Activated naive CD4-positive, alpha-beta T cell treated with anti-CD3 and anti-CD28 coated beads, Interleukin-2, amount 50 U/mL, for 24 hours (primary cell): ENCODE measurements around the gene HEXD.

Source experiments
- H3K27ac Mint-ChIP-seq: one replicate; pipeline ENCODE4 v1.8.0; 2021; ENCODE audit warnings: mild to moderate bottlenecking, mixed read lengths
- H3K27me3 Mint-ChIP-seq: one replicate; pipeline ENCODE4 v1.8.0; 2021; ENCODE audit warnings: mixed read lengths
- H3K36me3 Mint-ChIP-seq: one replicate; pipeline ENCODE4 v1.8.0; 2021; ENCODE audit warnings: mixed read lengths
- H3K4me1 Mint-ChIP-seq: one replicate; pipeline ENCODE4 v1.8.0; 2021; ENCODE audit warnings: mixed read lengths
- H3K4me3 Mint-ChIP-seq: one replicate; pipeline ENCODE4 v1.8.0; 2021; ENCODE audit warnings: mild to moderate bottlenecking, mixed read lengths
- H3K9me3 Mint-ChIP-seq: one replicate; pipeline ENCODE4 v1.8.0; 2021; ENCODE audit warnings: mixed read lengths

The HEXD gene

GRCh38 chr17:82388223-82388921, 29.8 kb upstream of the HEXD start:
- no peaks in the 10 kb centered on the region for H3K9me3 Mint-ChIP-seq
- H3K4me3 Mint-ChIP-seq, result no peak overlapping the region
- H3K27me3 Mint-ChIP-seq, result peaks cover 3% of the 10 kb centered on the region

GRCh38 chr17:82388922-82389283, 29.2 kb upstream of the HEXD start:
- H3K4me1 Mint-ChIP-seq, result peaks cover 6% of the 10 kb centered on the region
- no peak overlapping the region for H3K4me3 Mint-ChIP-seq
- peaks cover 1% of the 10 kb centered on the region for H3K27me3 Mint-ChIP-seq
- H3K27ac Mint-ChIP-seq, result no peak overlapping the region
- no peaks in the 10 kb centered on the region for H3K9me3 Mint-ChIP-seq
- no peaks in the 10 kb centered on the region for H3K36me3 Mint-ChIP-seq

More at GRCh38 chr17:82388223-82388921, 29.8 kb upstream of the HEXD start:
- Mint-ChIP-seq H3K4me1 (peaks cover 6% of the 10 kb centered on the region), H3K27ac (no peak overlapping the region), H3K36me3 (no peaks in the 10 kb centered on the region)

DNA sequence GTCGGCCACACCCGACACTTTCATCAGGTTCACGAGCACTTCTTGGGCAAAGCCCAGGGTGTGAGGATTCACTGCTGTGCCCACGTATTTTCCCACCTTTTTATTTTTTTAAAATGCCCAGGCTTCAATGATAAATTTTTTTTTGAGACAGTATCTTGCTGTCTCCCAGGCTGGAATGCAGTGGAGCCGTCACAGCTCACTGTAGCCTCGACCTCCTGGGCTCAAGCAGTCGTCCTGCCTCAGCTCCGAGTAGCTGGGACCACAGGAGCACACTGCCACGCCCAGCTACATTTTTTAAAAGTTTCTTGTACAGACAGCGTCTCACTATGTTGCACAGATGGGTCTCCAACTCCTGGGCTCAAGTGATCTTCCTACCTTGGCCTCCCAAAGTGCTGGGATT, 28.8 kb upstream of the HEXD start:
- no peak overlapping the region for H3K27ac Mint-ChIP-seq
- H3K4me1 Mint-ChIP-seq, result peaks cover 6% of the 10 kb centered on the region
- H3K4me3 Mint-ChIP-seq, result no peak overlapping the region
- H3K27me3 Mint-ChIP-seq, result peaks cover 1% of the 10 kb centered on the region
- H3K9me3 Mint-ChIP-seq, result no peaks in the 10 kb centered on the region
- H3K36me3 Mint-ChIP-seq, result no peaks in the 10 kb centered on the region

- H3K36me3 Mint-ChIP-seq, result no peaks in the 10 kb centered on the region
- H3K4me3 Mint-ChIP-seq, result no peak overlapping the region
- peaks cover 1% of the 10 kb centered on the region for H3K27me3 Mint-ChIP-seq
- H3K9me3 Mint-ChIP-seq, result no peaks in the 10 kb centered on the region
- H3K4me1 Mint-ChIP-seq, result peaks cover 6% of the 10 kb centered on the region
- no peak overlapping the region for H3K27ac Mint-ChIP-seq
These were observed 27.9 kb upstream of the HEXD start for GRCh38 chr17:82390015-82390859.

GRCh38 chr17:82390860-82391435, 27.2 kb upstream of the HEXD start:
- Mint-ChIP-seq H3K9me3 (no peaks in the 10 kb centered on the region), H3K4me3 (no peak overlapping the region), H3K4me1 (peaks cover 6% of the 10 kb centered on the region), H3K27me3 (peaks cover 1% of the 10 kb centered on the region), H3K36me3 (no peaks in the 10 kb centered on the region), H3K27ac (peak overlapping the region; percentile 41)

- no peak overlapping the region for H3K27ac Mint-ChIP-seq
- H3K27me3 Mint-ChIP-seq, result peaks cover 1% of the 10 kb centered on the region
- H3K36me3 Mint-ChIP-seq, result no peaks in the 10 kb centered on the region
- H3K4me3 Mint-ChIP-seq, result no peak overlapping the region
- no peaks in the 10 kb centered on the region for H3K9me3 Mint-ChIP-seq
- peaks cover 6% of the 10 kb centered on the region for H3K4me1 Mint-ChIP-seq
These were observed 26.6 kb upstream of the HEXD start for GRCh38 chr17:82391496-82392066.

GRCh38 chr17:82392209-82392920, 25.8 kb upstream of the HEXD start:
- H3K9me3 Mint-ChIP-seq, result no peaks in the 10 kb centered on the region
- H3K4me3 Mint-ChIP-seq, result no peak overlapping the region
- H3K36me3 Mint-ChIP-seq, result no peaks in the 10 kb centered on the region
- no peak overlapping the region for H3K27ac Mint-ChIP-seq
- H3K27me3 Mint-ChIP-seq, result peaks cover 1% of the 10 kb centered on the region
- H3K4me1 Mint-ChIP-seq, result peaks cover 5% of the 10 kb centered on the region

DNA sequence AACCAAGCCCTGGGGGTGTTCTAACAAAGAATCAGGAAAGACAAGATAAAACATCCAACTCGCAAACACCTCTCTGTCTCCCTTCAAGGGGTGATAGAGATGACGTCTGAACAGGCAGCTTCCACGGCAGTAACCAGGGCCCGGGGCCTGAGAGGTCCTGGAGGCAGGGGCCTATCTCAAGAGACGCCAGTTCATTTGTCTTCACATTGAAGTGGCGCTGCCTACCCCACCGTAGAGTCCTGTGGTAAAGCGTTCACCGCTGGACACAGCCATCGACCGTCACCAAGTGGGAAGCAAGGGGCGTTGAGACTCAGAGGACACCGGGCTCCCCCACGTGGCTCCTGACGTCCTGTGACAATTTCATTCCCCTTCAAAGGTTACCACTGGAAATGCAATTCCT, 25.2 kb upstream of the HEXD start:
- Mint-ChIP-seq H3K27me3 (no peaks in the 10 kb centered on the region), H3K4me3 (no peak overlapping the region), H3K27ac (no peak overlapping the region), H3K36me3 (no peaks in the 10 kb centered on the region), H3K4me1 (no peaks in the 10 kb centered on the region), H3K9me3 (no peaks in the 10 kb centered on the region)

DNA sequence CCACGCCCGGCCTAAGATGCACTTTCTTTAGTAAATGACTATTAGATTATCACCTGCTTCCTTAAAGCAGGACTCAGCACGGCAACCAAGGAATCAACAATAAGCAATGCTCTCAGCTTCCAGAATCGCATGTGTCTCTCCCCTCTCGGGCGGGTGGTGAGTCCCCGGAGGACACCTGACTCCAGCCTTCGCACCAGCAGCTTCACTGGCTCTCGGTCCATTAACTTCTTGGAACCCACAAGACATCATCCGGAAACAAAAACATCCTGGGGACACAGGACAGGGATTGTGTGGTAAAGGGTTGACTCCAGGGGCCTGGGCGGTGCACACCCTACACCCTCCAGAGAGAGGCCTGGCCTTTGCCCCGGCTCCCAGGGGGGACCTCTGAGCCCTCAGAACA, 23.9 kb upstream of the HEXD start:
- Mint-ChIP-seq H3K4me1 (no peaks in the 10 kb centered on the region), H3K9me3 (no peaks in the 10 kb centered on the region), H3K36me3 (no peaks in the 10 kb centered on the region), H3K4me3 (no peak overlapping the region), H3K27me3 (no peaks in the 10 kb centered on the region), H3K27ac (no peak overlapping the region)

DNA sequence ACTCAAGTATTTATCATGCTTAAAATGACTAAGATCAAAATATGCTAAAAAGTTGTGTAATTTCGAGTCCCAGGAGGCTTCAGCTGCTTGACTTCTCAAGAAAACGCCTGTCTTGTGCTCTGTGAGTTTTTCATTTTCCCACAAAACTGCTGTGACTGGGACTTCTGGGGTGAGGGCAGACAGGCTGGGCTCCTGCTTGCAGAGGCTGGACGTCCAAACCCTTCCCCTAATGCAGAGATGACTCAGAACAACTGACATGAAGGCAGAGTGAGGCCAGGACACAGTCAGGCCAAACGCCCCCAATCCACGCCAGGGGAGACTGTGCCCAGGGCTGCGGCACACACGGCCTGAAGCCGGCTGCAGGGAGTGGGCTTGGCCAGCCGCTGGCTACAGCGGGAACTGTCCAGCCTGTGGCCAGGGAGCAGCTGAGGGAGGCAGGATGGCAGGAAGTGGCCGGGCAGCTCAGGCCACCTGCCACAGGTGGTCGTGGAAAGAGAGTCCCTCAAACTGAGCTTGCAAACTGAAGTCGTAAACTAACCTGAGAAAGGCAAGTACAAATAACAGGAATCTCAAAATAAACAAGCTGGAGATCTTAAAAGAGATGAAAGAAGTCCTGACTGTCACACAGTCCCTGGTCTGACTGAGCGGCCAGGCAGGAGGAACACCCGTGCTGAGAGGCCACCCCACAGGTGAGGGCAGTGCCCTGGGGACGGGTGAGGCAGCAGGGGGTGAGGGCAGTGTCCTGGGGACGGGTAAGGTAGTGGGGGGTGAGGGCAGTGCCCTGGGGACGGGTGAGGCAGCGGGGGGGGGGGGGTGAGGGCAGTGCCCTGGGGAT, 21.3 kb upstream of the HEXD start:
- H3K36me3 Mint-ChIP-seq, result peaks cover 2% of the 10 kb centered on the region
- H3K27ac Mint-ChIP-seq, result no peak overlapping the region
- H3K9me3 Mint-ChIP-seq, result no peaks in the 10 kb centered on the region
- H3K4me3 Mint-ChIP-seq, result no peak overlapping the region
- peaks cover 11% of the 10 kb centered on the region for H3K4me1 Mint-ChIP-seq
- no peaks in the 10 kb centered on the region for H3K27me3 Mint-ChIP-seq

GRCh38 chr17:82397449-82398335, 20.5 kb upstream of the HEXD start:
- Mint-ChIP-seq H3K9me3 (no peaks in the 10 kb centered on the region), H3K4me1 (peaks cover 13% of the 10 kb centered on the region), H3K36me3 (peaks cover 2% of the 10 kb centered on the region), H3K27me3 (no peaks in the 10 kb centered on the region), H3K4me3 (no peak overlapping the region), H3K27ac (no peak overlapping the region)

- Mint-ChIP-seq H3K27ac (no peak overlapping the region), H3K27me3 (no peaks in the 10 kb centered on the region), H3K9me3 (no peaks in the 10 kb centered on the region), H3K4me1 (peaks cover 16% of the 10 kb centered on the region), H3K36me3 (peaks cover 6% of the 10 kb centered on the region), H3K4me3 (no peak overlapping the region)
These were observed 19.1 kb upstream of the HEXD start for GRCh38 chr17:82399041-82399441.

DNA sequence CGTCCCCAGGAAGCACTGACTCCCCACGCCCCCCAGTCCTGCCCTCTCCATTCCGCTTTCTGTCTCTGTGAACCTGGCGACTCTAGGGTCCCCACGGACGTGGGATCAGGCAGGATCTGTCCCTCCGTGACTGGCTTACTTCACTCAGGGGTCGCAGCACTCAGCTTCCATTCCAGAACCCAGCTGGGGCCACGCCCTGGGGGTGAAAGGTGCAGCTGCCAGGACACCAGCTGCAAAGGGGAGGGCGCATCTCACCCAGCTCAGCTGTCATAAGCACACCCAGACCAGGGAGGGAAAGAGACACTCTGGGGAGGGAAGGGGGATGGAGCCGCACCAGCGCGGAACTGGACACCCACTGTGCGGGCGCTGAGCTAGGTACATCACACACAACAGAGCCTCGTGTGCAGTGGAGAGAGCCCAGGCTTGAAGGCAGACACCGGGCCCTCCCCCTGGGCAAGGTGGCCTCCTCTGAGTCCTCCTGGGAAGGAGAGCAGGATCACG, 18.5 kb upstream of the HEXD start:
- H3K9me3 Mint-ChIP-seq, result no peaks in the 10 kb centered on the region
- no peak overlapping the region for H3K4me3 Mint-ChIP-seq
- peaks cover 6% of the 10 kb centered on the region for H3K36me3 Mint-ChIP-seq
- H3K27me3 Mint-ChIP-seq, result no peaks in the 10 kb centered on the region
- peaks cover 16% of the 10 kb centered on the region for H3K4me1 Mint-ChIP-seq
- no peak overlapping the region for H3K27ac Mint-ChIP-seq

- Mint-ChIP-seq H3K4me1 (peaks cover 16% of the 10 kb centered on the region), H3K27ac (no peak overlapping the region), H3K27me3 (no peaks in the 10 kb centered on the region), H3K4me3 (no peak overlapping the region), H3K36me3 (peaks cover 7% of the 10 kb centered on the region), H3K9me3 (no peaks in the 10 kb centered on the region)
These were observed 17.9 kb upstream of the HEXD start for GRCh38 chr17:82400206-82400605.
